ENCODE data around the gene NR6A1. TPM values are rescaled to one million over a fixed set of nuclear protein-coding genes. Genes with fewer than 3 reads are reported as not detected.
A peak's percentile ranks its signal among the peaks of the same experiment; 100 is the strongest.

Gene NR6A1
- total RNA-seq, 1 donor from 2014 or later, result 4.0 TPM

- H3K36me3 ChIP-seq, result no peaks in the 10 kb centered on the region
- ATAC-seq (no peak), DNase-seq (no peak)
- H3K9me3 ChIP-seq, result no peaks in the 10 kb centered on the region
- no peak overlapping the region for H3K27ac ChIP-seq
- H3K4me3 ChIP-seq, result no peak overlapping the region
- no peaks in the 10 kb centered on the region for H3K27me3 ChIP-seq
- intact Hi-C loops (cut with DNase I), result no loop called here
- TF ChIP-seq CTCF (IDR thresholded peaks at IDR 0.05), result no peak
- no peaks in the 10 kb centered on the region for H3K4me1 ChIP-seq
Measured at GRCh38 chr9:124520206-124520596, 250.9 kb downstream of the NR6A1 start.

GRCh38 chr9:124518116-124518515 lies 253.0 kb downstream of the NR6A1 start:
- Histone ChIP-seq H3K36me3 (no peaks in the 10 kb centered on the region), H3K27ac (no peak overlapping the region), H3K9me3 (no peaks in the 10 kb centered on the region), H3K4me3 (no peak overlapping the region), H3K4me1 (no peaks in the 10 kb centered on the region), H3K27me3 (no peaks in the 10 kb centered on the region)
- intact Hi-C loops (cut with DNase I), result no loop called here
- no peak for TF ChIP-seq CTCF (IDR thresholded peaks at IDR 0.05)
- DNase-seq (no peak), ATAC-seq (no peak)

- DNase-seq, result no peak
- TF ChIP-seq CTCF (IDR thresholded peaks at IDR 0.05), result no peak
- Histone ChIP-seq H3K9me3 (no peaks in the 10 kb centered on the region), H3K4me1 (no peaks in the 10 kb centered on the region), H3K27me3 (no peaks in the 10 kb centered on the region), H3K27ac (no peak overlapping the region), H3K4me3 (no peak overlapping the region), H3K36me3 (no peaks in the 10 kb centered on the region)
- no peak for ATAC-seq
- intact Hi-C loops (cut with DNase I), result no loop called here
Measured at GRCh38 chr9:124517600-124517999, 253.5 kb downstream of the NR6A1 start.

- H3K4me1 ChIP-seq, result no peaks in the 10 kb centered on the region
- H3K27ac ChIP-seq, result no peak overlapping the region
- no peaks in the 10 kb centered on the region for H3K36me3 ChIP-seq
- no peaks in the 10 kb centered on the region for H3K27me3 ChIP-seq
- no peak overlapping the region for H3K4me3 ChIP-seq
- no peak for TF ChIP-seq CTCF (IDR thresholded peaks at IDR 0.05)
- DNase-seq (no peak), ATAC-seq (no peak)
- no peaks in the 10 kb centered on the region for H3K9me3 ChIP-seq
- intact Hi-C loops (cut with DNase I), result no loop called here
Measured at GRCh38 chr9:124514874-124515273, 256.2 kb downstream of the NR6A1 start.

GRCh38 chr9:124514125-124514524 lies 257.0 kb downstream of the NR6A1 start:
- DNase-seq (no peak), ATAC-seq (no peak)
- H3K27me3 ChIP-seq, result no peaks in the 10 kb centered on the region
- no peak for TF ChIP-seq CTCF (IDR thresholded peaks at IDR 0.05)
- H3K36me3 ChIP-seq, result no peaks in the 10 kb centered on the region
- intact Hi-C loops (cut with DNase I), result no loop called here
- no peaks in the 10 kb centered on the region for H3K4me1 ChIP-seq
- no peaks in the 10 kb centered on the region for H3K9me3 ChIP-seq
- H3K27ac ChIP-seq, result no peak overlapping the region
- H3K4me3 ChIP-seq, result no peak overlapping the region

- Histone ChIP-seq H3K27ac (no peak overlapping the region), H3K4me1 (no peaks in the 10 kb centered on the region), H3K27me3 (no peaks in the 10 kb centered on the region), H3K36me3 (no peaks in the 10 kb centered on the region), H3K9me3 (no peaks in the 10 kb centered on the region), H3K4me3 (no peak overlapping the region)
- DNase-seq (no peak), ATAC-seq (peak; percentile 5)
- TF ChIP-seq CTCF (IDR thresholded peaks at IDR 0.05), result no peak
- intact Hi-C loops (cut with DNase I), result no loop called here
Measured at GRCh38 chr9:124513376-124513994, 257.6 kb downstream of the NR6A1 start.

Data from upper lobe of right lung (tissue), 1 donor.